Panc1 (cell line): ENCODE measurements around the gene COPS4. TPM values are rescaled to one million over a fixed set of nuclear protein-coding genes. Genes with fewer than 3 reads are reported as not detected.

Experiments
- ATAC-seq: fragments of 200-7000 bp; cut with Tn5 transposase; 2 replicates; pipeline ENCODE4 v1.9.1; 2020; ENCODE audit warnings: mild to moderate bottlenecking, moderate library complexity
- BruUV-seq: library from RNA; stranded (reverse); fragments of 400-500 nt; replicated peaks from 2 replicates; lab custom pipeline; 2021; lab: Mats Ljungman, UMichigan
- CTCF ChIA-PET: fragments of 300-600 bp; sonication (Branson Sonifier 250); formaldehyde crosslinking; loops from one replicate; lab custom pipeline; 2022; ENCODE audit warnings: antibody characterized with exemption; lab: Charles Lee
- POLR2A ChIA-PET: fragments of 300-600 bp; sonication (Branson Sonifier 250); formaldehyde crosslinking; loops from one replicate; lab custom pipeline; 2022; ENCODE audit warnings: antibody characterized with exemption; lab: Charles Lee
- DNase-seq: peaks from one replicate; pipeline ENCODE4 v3.0.0-alpha.2; 2010; ENCODE audit warnings: low read depth, low spot score
- H3K27ac ChIP-seq: 2 replicates; pipeline ENCODE4 v1.5.1; 2011; ENCODE audit warnings: mild to moderate bottlenecking, low read length, inconsistent platforms
- H3K27me3 ChIP-seq: fragments of 200-500 bp; sonication (Bioruptor generic); 2 replicates; pipeline ENCODE4 v1.6.0; 2014; ENCODE audit warnings: low read length, inconsistent platforms; ENCODE audit not compliant: control insufficient read depth, insufficient read depth
- H3K36me3 ChIP-seq: fragments of 200-500 bp; sonication (Bioruptor generic); 2 replicates; pipeline ENCODE4 v1.5.1; 2014; ENCODE audit warnings: inconsistent platforms, mild to moderate bottlenecking, low read length, moderate library complexity; ENCODE audit not compliant: control insufficient read depth, insufficient read depth
- H3K4me1 ChIP-seq: 2 replicates; pipeline ENCODE4 v1.5.1; 2011; ENCODE audit warnings: inconsistent platforms, mild to moderate bottlenecking, low read length, moderate library complexity; ENCODE audit not compliant: control insufficient read depth, insufficient read depth
- H3K4me3 ChIP-seq, 2 experiments: 2 replicates each; pipeline ENCODE4 v1.5.1; 2011 to 2012; ENCODE audit warnings: low read depth in 2 of 2, low read length in 2 of 2, mild to moderate bottlenecking in 2 of 2, inconsistent platforms in 1 of 2, moderate library complexity in 1 of 2
- H3K9me3 ChIP-seq: fragments of 200-500 bp; sonication (Bioruptor generic); 2 replicates; pipeline ENCODE4 v1.5.1; 2014; ENCODE audit warnings: low read depth, mild to moderate bottlenecking, inconsistent platforms, low read length, moderate library complexity; ENCODE audit not compliant: control insufficient read depth, insufficient read depth
- POLR2AphosphoS5 ChIP-seq: IDR thresholded peaks from 2 replicates; pipeline ENCODE4 v1.6.1; 2012; ENCODE audit warnings: mild to moderate bottlenecking, low read depth, low read length, moderate library complexity
- SIN3A ChIP-seq: IDR thresholded peaks from 2 replicates; pipeline ENCODE4 v1.6.1; 2012; ENCODE audit warnings: low read depth, mild to moderate bottlenecking, low read length, moderate library complexity, borderline replicate concordance; ENCODE audit not compliant: insufficient read depth
- TCF7L2 ChIP-seq: IDR thresholded peaks from 2 replicates; pipeline ENCODE4 v1.6.1; 2011; ENCODE audit warnings: mild to moderate bottlenecking, low read depth, low read length, inconsistent platforms
- in situ Hi-C: cut with HindIII; loops from 2 replicates; pipeline ENCODE4 v1.10.0; 2016; ENCODE audit warnings: low sequenced_read_pairs, low pct_unique_long_range_greater_than_20kb
- intact Hi-C: fragments of 100-400 bp; cut with micrococcal nuclease; formaldehyde crosslinking; loops from one replicate; pipeline ENCODE4 v1.10.0; 2022; ENCODE audit not compliant: unreplicated experiment
- total RNA-seq: library from RNA; stranded (reverse); gene quantifications from one replicate; pipeline ENCODE4 v1.2.1, GENCODE V29; 2021; ENCODE audit not compliant: unreplicated experiment
- TF ChIP-seq, protein P1 (sequence below), 2 experiments: IDR thresholded peaks; 2 replicates each; pipeline ENCODE4 v1.6.1; 2011 to 2012; ENCODE audit warnings: low read depth in 2 of 2, control low read depth in 1 of 2, low read length in 1 of 2, mild to moderate bottlenecking in 1 of 2, moderate library complexity in 1 of 2; ENCODE audit not compliant: insufficient read depth in 1 of 2
- TF ChIP-seq, protein P2 (sequence below): fragments of 450-650 bp; IDR thresholded peaks from 2 replicates; pipeline ENCODE4 v1.5.1; 2017; ENCODE audit warnings: mild to moderate bottlenecking

The COPS4 gene
- total RNA-seq, 1 experiment from 2014 or later, result 23.7 TPM

- in situ Hi-C loops (no loop called here), intact Hi-C loops (loop anchor here (1.0 kb wide), 1 partner anchor 145 kb away; no protein-coding TSS in a partner anchor)
- Histone ChIP-seq H3K9me3 (no peaks in the 10 kb centered on the region), H3K27ac (peak overlapping the region; percentile 99), H3K4me1 (peaks cover 48% of the 10 kb centered on the region), H3K4me3 (peak overlapping the region; percentile 67 to 74), H3K27me3 (no peaks in the 10 kb centered on the region), H3K36me3 (no peaks in the 10 kb centered on the region; the same call in 1 of the 2 replicates)
- DNase-seq (no peak), ATAC-seq (no peak)
- no TSS peak for BruUV-seq
- no peak for TF ChIP-seq POLR2AphosphoS5
- no peak for TF ChIP-seq SIN3A
- TF ChIP-seq TCF7L2, result no peak
- TF ChIP-seq, protein P1, sequence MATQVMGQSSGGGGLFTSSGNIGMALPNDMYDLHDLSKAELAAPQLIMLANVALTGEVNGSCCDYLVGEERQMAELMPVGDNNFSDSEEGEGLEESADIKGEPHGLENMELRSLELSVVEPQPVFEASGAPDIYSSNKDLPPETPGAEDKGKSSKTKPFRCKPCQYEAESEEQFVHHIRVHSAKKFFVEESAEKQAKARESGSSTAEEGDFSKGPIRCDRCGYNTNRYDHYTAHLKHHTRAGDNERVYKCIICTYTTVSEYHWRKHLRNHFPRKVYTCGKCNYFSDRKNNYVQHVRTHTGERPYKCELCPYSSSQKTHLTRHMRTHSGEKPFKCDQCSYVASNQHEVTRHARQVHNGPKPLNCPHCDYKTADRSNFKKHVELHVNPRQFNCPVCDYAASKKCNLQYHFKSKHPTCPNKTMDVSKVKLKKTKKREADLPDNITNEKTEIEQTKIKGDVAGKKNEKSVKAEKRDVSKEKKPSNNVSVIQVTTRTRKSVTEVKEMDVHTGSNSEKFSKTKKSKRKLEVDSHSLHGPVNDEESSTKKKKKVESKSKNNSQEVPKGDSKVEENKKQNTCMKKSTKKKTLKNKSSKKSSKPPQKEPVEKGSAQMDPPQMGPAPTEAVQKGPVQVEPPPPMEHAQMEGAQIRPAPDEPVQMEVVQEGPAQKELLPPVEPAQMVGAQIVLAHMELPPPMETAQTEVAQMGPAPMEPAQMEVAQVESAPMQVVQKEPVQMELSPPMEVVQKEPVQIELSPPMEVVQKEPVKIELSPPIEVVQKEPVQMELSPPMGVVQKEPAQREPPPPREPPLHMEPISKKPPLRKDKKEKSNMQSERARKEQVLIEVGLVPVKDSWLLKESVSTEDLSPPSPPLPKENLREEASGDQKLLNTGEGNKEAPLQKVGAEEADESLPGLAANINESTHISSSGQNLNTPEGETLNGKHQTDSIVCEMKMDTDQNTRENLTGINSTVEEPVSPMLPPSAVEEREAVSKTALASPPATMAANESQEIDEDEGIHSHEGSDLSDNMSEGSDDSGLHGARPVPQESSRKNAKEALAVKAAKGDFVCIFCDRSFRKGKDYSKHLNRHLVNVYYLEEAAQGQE (IDR thresholded peaks at IDR 0.05; ENCODE audit: insufficient read depth in 1 of 2, low read depth in 2 of 2, low read length in 1 of 2), result peak in 1 of 2 experiments; percentile 6; a peak in 1 of 4 replicates
- CTCF ChIA-PET, result no interaction called here
- POLR2A ChIA-PET, result interaction anchor here (0.5 to 1.0 kb wide), 2 partner anchors 94 to 144 kb away, joined by 9 to 14 read pairs; no protein-coding TSS in a partner anchor
Observed at GRCh38 chr4:83112231-83112630, 77.2 kb downstream of the COPS4 start.

GRCh38 chr4:83112678-83113428, 77.9 kb downstream of the COPS4 start:
- H3K9me3 ChIP-seq, result no peaks in the 10 kb centered on the region
- H3K4me1 ChIP-seq, result peaks cover 43% of the 10 kb centered on the region
- H3K27ac ChIP-seq, result peak overlapping the region; percentile 99
- peak; percentile 63 for DNase-seq
- CTCF ChIA-PET, result interaction anchor here (0.5 kb wide), 1 partner anchor 296 kb away, joined by 5 read pairs; no protein-coding TSS in a partner anchor
- intact Hi-C loops, result loop anchor here (1.0 kb wide), 1 partner anchor 144 kb away; no protein-coding TSS in a partner anchor
- ATAC-seq, result peak; percentile 48
- in situ Hi-C loops, result no loop called here
- TF ChIP-seq TCF7L2 (no peak), POLR2AphosphoS5 (peak; percentile 51; the same call in 1 of the 2 replicates), SIN3A (no peak)
- TF ChIP-seq, protein P1 (IDR thresholded peaks at IDR 0.05; ENCODE audit: insufficient read depth in 1 of 2, low read depth in 2 of 2, low read length in 1 of 2), result 0 out of 4 replicates have a peak, but pooled peaks of 1 of the 2 experiments have one; percentile 5
- TF ChIP-seq, protein P2, sequence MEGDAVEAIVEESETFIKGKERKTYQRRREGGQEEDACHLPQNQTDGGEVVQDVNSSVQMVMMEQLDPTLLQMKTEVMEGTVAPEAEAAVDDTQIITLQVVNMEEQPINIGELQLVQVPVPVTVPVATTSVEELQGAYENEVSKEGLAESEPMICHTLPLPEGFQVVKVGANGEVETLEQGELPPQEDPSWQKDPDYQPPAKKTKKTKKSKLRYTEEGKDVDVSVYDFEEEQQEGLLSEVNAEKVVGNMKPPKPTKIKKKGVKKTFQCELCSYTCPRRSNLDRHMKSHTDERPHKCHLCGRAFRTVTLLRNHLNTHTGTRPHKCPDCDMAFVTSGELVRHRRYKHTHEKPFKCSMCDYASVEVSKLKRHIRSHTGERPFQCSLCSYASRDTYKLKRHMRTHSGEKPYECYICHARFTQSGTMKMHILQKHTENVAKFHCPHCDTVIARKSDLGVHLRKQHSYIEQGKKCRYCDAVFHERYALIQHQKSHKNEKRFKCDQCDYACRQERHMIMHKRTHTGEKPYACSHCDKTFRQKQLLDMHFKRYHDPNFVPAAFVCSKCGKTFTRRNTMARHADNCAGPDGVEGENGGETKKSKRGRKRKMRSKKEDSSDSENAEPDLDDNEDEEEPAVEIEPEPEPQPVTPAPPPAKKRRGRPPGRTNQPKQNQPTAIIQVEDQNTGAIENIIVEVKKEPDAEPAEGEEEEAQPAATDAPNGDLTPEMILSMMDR, result no peak
- POLR2A ChIA-PET, result interaction anchor here (0.5 to 1.0 kb wide), 2 partner anchors 93 to 144 kb away, joined by 9 to 14 read pairs; no protein-coding TSS in a partner anchor
- BruUV-seq, result TSS peak; percentile 62
- peak overlapping the region; percentile 67 to 74 for H3K4me3 ChIP-seq
- no peaks in the 10 kb centered on the region for H3K27me3 ChIP-seq
- H3K36me3 ChIP-seq, result no peaks in the 10 kb centered on the region; the same call in 1 of the 2 replicates
